H9 (cell line): ENCODE data around the gene KCNIP4. TPM values are rescaled to one million over a fixed set of nuclear protein-coding genes. Genes with fewer than 3 reads are reported as not detected.

ENCODE experiments used
- DNase-seq: peaks from one replicate; pipeline ENCODE4 v3.0.0-alpha.2; 2017
- H2AFZ ChIP-seq: one replicate; pipeline ENCODE4 v1.6.1; 2013; ENCODE audit warnings: mild to moderate bottlenecking, low read length, control low read depth, moderate library complexity
- H2AK5ac ChIP-seq: 2 replicates; pipeline ENCODE4 v1.6.1; 2013; ENCODE audit warnings: low read length, control low read depth, mixed read lengths; ENCODE audit not compliant: insufficient read length
- H2BK120ac ChIP-seq: one replicate; pipeline ENCODE4 v1.6.1; 2013; ENCODE audit warnings: low read depth, mild to moderate bottlenecking, low read length, control low read depth, inconsistent platforms; ENCODE audit not compliant: poor library complexity, severe bottlenecking
- H2BK12ac ChIP-seq: 2 replicates; pipeline ENCODE4 v1.6.1; 2013; ENCODE audit warnings: low read length, control low read depth, mixed read lengths, low read depth; ENCODE audit not compliant: insufficient read length
- H2BK15ac ChIP-seq: 2 replicates; pipeline ENCODE4 v1.6.1; 2013; ENCODE audit warnings: low read depth, low read length, control low read depth
- H2BK20ac ChIP-seq: one replicate; pipeline ENCODE4 v1.6.1; 2013; ENCODE audit warnings: low read depth, mild to moderate bottlenecking, low read length, control low read depth, inconsistent platforms; ENCODE audit not compliant: poor library complexity, severe bottlenecking
- H2BK5ac ChIP-seq: 2 replicates; pipeline ENCODE4 v1.6.1; 2013; ENCODE audit warnings: low read length, control low read depth, mixed read lengths; ENCODE audit not compliant: insufficient read length
- H3K14ac ChIP-seq: 2 replicates; pipeline ENCODE4 v1.6.1; 2013; ENCODE audit warnings: low read length, control low read depth; ENCODE audit not compliant: insufficient read depth
- H3K18ac ChIP-seq: 2 replicates; pipeline ENCODE4 v1.6.1; 2013; ENCODE audit warnings: low read depth, mild to moderate bottlenecking, mixed read lengths, low read length, control low read depth; ENCODE audit not compliant: insufficient read length
- H3K23ac ChIP-seq: 2 replicates; pipeline ENCODE4 v1.6.1; 2013; ENCODE audit warnings: low read length, control low read depth, mixed read lengths, low read depth; ENCODE audit not compliant: insufficient read length
- H3K23me2 ChIP-seq: 2 replicates; pipeline ENCODE4 v1.6.1; 2013; ENCODE audit warnings: low read depth, mild to moderate bottlenecking, mixed read lengths, low read length, control low read depth; ENCODE audit not compliant: insufficient read length, poor library complexity, severe bottlenecking
- H3K27ac ChIP-seq: 2 replicates; pipeline ENCODE4 v1.5.1; 2013; ENCODE audit warnings: low read length, control low read depth, mixed read lengths, low read depth; ENCODE audit not compliant: insufficient read length
- H3K27me3 ChIP-seq: 2 replicates; pipeline ENCODE4 v1.6.1; 2013; ENCODE audit warnings: low read length, control low read depth, inconsistent platforms; ENCODE audit not compliant: insufficient read depth
- H3K4ac ChIP-seq: 2 replicates; pipeline ENCODE4 v1.6.1; 2013; ENCODE audit warnings: low read depth, mild to moderate bottlenecking, control low read depth, inconsistent platforms, low read length, moderate library complexity
- H3K4me1 ChIP-seq: 2 replicates; pipeline ENCODE4 v1.6.1; 2013; ENCODE audit warnings: low read length, control low read depth, inconsistent platforms; ENCODE audit not compliant: insufficient read depth
- H3K4me2 ChIP-seq: 2 replicates; pipeline ENCODE4 v1.6.1; 2013; ENCODE audit warnings: low read length, control low read depth, mixed read lengths; ENCODE audit not compliant: insufficient read length, insufficient read depth
- H3K56ac ChIP-seq: 2 replicates; pipeline ENCODE4 v1.6.1; 2013; ENCODE audit warnings: low read depth, mild to moderate bottlenecking, mixed read lengths, low read length, control low read depth; ENCODE audit not compliant: insufficient read length
- H3K79me1 ChIP-seq: 2 replicates; pipeline ENCODE4 v1.6.1; 2013; ENCODE audit warnings: low read depth, mild to moderate bottlenecking, moderate library complexity, low read length, control low read depth, inconsistent platforms; ENCODE audit not compliant: insufficient read depth, poor library complexity, severe bottlenecking
- H3K79me2 ChIP-seq: 2 replicates; pipeline ENCODE4 v1.6.1; 2013; ENCODE audit warnings: low read length, control low read depth, inconsistent platforms; ENCODE audit not compliant: insufficient read depth
- H3K9ac ChIP-seq: 2 replicates; pipeline ENCODE4 v1.6.1; 2013; ENCODE audit warnings: low read length, control low read depth, mixed read lengths; ENCODE audit not compliant: insufficient read length; ENCODE audit errors: extremely low read depth
- H3K9me3 ChIP-seq: one replicate; pipeline ENCODE4 v1.6.1; 2013; ENCODE audit warnings: low read depth, low read length, inconsistent platforms; ENCODE audit not compliant: control insufficient read depth
- H3T11ph ChIP-seq: one replicate; pipeline ENCODE4 v1.6.1; 2013; ENCODE audit warnings: mild to moderate bottlenecking, low read length, control low read depth, inconsistent platforms
- H4K20me1 ChIP-seq: one replicate; pipeline ENCODE4 v1.6.1; 2013; ENCODE audit not compliant: control insufficient read depth, insufficient read length, insufficient read depth
- H4K5ac ChIP-seq: 2 replicates; pipeline ENCODE4 v1.6.1; 2013; ENCODE audit warnings: low read depth, mild to moderate bottlenecking, mixed read lengths, low read length, control low read depth; ENCODE audit not compliant: insufficient read length
- H4K8ac ChIP-seq: replicated peaks from 2 replicates; pipeline ENCODE4 v1.6.1; 2013; ENCODE audit warnings: low read length, control low read depth, mixed read lengths, low read depth; ENCODE audit not compliant: insufficient read length
- H4K91ac ChIP-seq: 2 replicates; pipeline ENCODE4 v1.6.1; 2013; ENCODE audit warnings: low read depth, mild to moderate bottlenecking, moderate library complexity, mixed read lengths, low read length, control low read depth; ENCODE audit not compliant: insufficient read length
- H3K27ac Mint-ChIP-seq, 3 experiments: 2 replicates in 2 of 3; 3 replicates in 1 of 3; pipeline ENCODE4 v1.8.0; 2020 to 2021; ENCODE audit warnings: mixed read lengths in 3 of 3, mild to moderate bottlenecking in 1 of 3, moderate library complexity in 1 of 3
- H3K27me3 Mint-ChIP-seq: 2 replicates; pipeline ENCODE4 v1.8.0; 2021; ENCODE audit warnings: low read depth, mild to moderate bottlenecking, moderate library complexity, mixed read lengths
- H3K36me3 Mint-ChIP-seq, 3 experiments: 2 replicates in 2 of 3; 3 replicates in 1 of 3; pipeline ENCODE4 v1.8.0; 2020 to 2021; ENCODE audit warnings: low read depth in 3 of 3, mixed read lengths in 3 of 3; ENCODE audit not compliant: insufficient read depth in 1 of 3
- H3K4me1 Mint-ChIP-seq, 2 experiments: 2 replicates each; pipeline ENCODE4 v1.8.0; 2020; ENCODE audit warnings: mixed read lengths in 2 of 2
- H3K4me3 Mint-ChIP-seq, 2 experiments: 2 replicates in 1 of 2; 3 replicates in 1 of 2; pipeline ENCODE4 v1.8.0; 2020 to 2021; ENCODE audit warnings: mild to moderate bottlenecking in 2 of 2, mixed read lengths in 2 of 2, moderate library complexity in 1 of 2
- H3K9me3 Mint-ChIP-seq, 2 experiments: 2 replicates in 1 of 2; 3 replicates in 1 of 2; pipeline ENCODE4 v1.8.0; 2020; ENCODE audit warnings: mild to moderate bottlenecking in 2 of 2, mixed read lengths in 2 of 2, moderate library complexity in 1 of 2
- CTCF ChIP-seq: fragments of 200-600 bp; sonication (generic); conservative IDR thresholded peaks from 3 replicates; pipeline ENCODE4 v1.8.0; 2021; ENCODE audit warnings: antibody characterized with exemption, mild to moderate bottlenecking
- WGBS: extraction: QIAGEN DNeasy Blood & Tissue Kit; methylation state at CpG from one replicate; pipeline ENCODE4 v1.1.7; 2013; ENCODE audit warnings: missing lambda C conversion rate, low lambda C conversion rate, mixed read lengths; ENCODE audit not compliant: insufficient read length; ENCODE audit errors: extremely low coverage; 5-methylcytosine and 5-hydroxymethylcytosine counted together
- total RNA-seq: library from RNA; stranded (reverse); gene quantifications from 2 replicates; pipeline ENCODE4 v1.2.1, GENCODE V29; 2021

KCNIP4 gene
- total RNA-seq, 1 experiment from 2014 or later = not detected

GRCh38 chr4:21749412-21749811, 199.2 kb downstream of the KCNIP4 start:
- H3K9me3 Mint-ChIP-seq = no peaks in the 10 kb centered on the region
- no peak overlapping the region for H2AFZ ChIP-seq
- no peak overlapping the region for H4K8ac ChIP-seq
- no peak overlapping the region for H3K4me2 ChIP-seq
- no peaks in the 10 kb centered on the region for H3K9me3 ChIP-seq
- no peak overlapping the region for H2AK5ac ChIP-seq
- H3K79me1 ChIP-seq = no peaks in the 10 kb centered on the region
- no peak overlapping the region for H4K5ac ChIP-seq
- H3T11ph ChIP-seq = no peak overlapping the region
- no peak overlapping the region for H3K14ac ChIP-seq
- peaks cover 20 to 24% of the 10 kb centered on the region in 2 experiments for H3K4me1 Mint-ChIP-seq
- no peaks in the 10 kb centered on the region for H3K23me2 ChIP-seq
- H3K4me1 ChIP-seq = no peaks in the 10 kb centered on the region; the same call in 1 of the 2 replicates
- no peak overlapping the region for H3K4ac ChIP-seq
- H3K36me3 Mint-ChIP-seq = no peaks in the 10 kb centered on the region
- H3K27me3 Mint-ChIP-seq = no peaks in the 10 kb centered on the region
- no peak overlapping the region for H3K27ac Mint-ChIP-seq
- no peak overlapping the region for H2BK15ac ChIP-seq
- no peaks in the 10 kb centered on the region for H3K27me3 ChIP-seq
- no peaks in the 10 kb centered on the region for H3K79me2 ChIP-seq
- H3K27ac ChIP-seq = no peak overlapping the region
- TF ChIP-seq CTCF = no peak
- H3K56ac ChIP-seq = no peak overlapping the region
- H2BK5ac ChIP-seq = no peak overlapping the region
- no peak overlapping the region for H3K9ac ChIP-seq
- WGBS = no CpG with 5 or more reads among the region's 4 CpGs
- H3K18ac ChIP-seq = no peak overlapping the region
- H4K91ac ChIP-seq = no peak overlapping the region
- H3K23ac ChIP-seq = no peak overlapping the region
- no peak for DNase-seq
- no peak overlapping the region for H2BK12ac ChIP-seq
- H2BK20ac ChIP-seq = no peak overlapping the region
- no peak overlapping the region for H2BK120ac ChIP-seq
- no peaks in the 10 kb centered on the region for H4K20me1 ChIP-seq
- H3K4me3 Mint-ChIP-seq = no peak overlapping the region
